Right ventricle myocardium inferior (tissue), 1 donor: ENCODE data around the gene HES7. TPM values are rescaled to one million over a fixed set of nuclear protein-coding genes. Genes with fewer than 3 reads are reported as not detected.

ENCODE experiments used
- microRNA-seq: library from miRNA; unstranded; fragments of <30 nt; microRNA quantifications from one replicate; pipeline ENCODE4 v1.2.0, GENCODE V29; 2020
- total RNA-seq: library from RNA; stranded (reverse); fragmentation: NEBNext Ultra II Directional; extraction: Animal tissue kit (Norgen Biotek cat#: 25700); gene quantifications from one replicate; pipeline ENCODE4 v1.2.1, GENCODE V29; 2021
- donor health status: DM: no; HTN: yes; CAD: no; lungs with severe emphysema.

Gene HES7
- total RNA-seq, 1 donor from 2014 or later: not detected

Small RNA genes within 50 kb of the gene (microRNA-seq; reads per million reads assigned to microRNA genes)
- gene MIR4314 (not detected), gene MIR6883 (not detected)

Other genes with a start within 250 kb of the HES7 start
- gene CHD3, start 235.3 kb downstream of the HES7 start, total RNA-seq: 18.0 TPM
- 0.70 TPM for gene RNF227, start 207.8 kb downstream of the HES7 start, total RNA-seq
- 0.32 TPM for gene KCNAB3, start 194.2 kb downstream of the HES7 start, total RNA-seq
- 118 TPM for gene TRAPPC1, start 192.2 kb downstream of the HES7 start, total RNA-seq
- 9.6 TPM for gene CNTROB, start 191.9 kb downstream of the HES7 start, total RNA-seq
- 0.35 TPM for gene GUCY2D, start 121.5 kb downstream of the HES7 start, total RNA-seq
- 0.16 TPM for gene ALOX15B, start 85.0 kb downstream of the HES7 start, total RNA-seq
- gene ALOX12B, start 36.4 kb downstream of the HES7 start, total RNA-seq: not detected
- gene ALOXE3, start 5.6 kb downstream of the HES7 start, total RNA-seq: not detected
- 124 TPM for gene PER1, start 28.3 kb upstream of the HES7 start, total RNA-seq
- 56.6 TPM for gene VAMP2, start 38.8 kb upstream of the HES7 start, total RNA-seq
- gene TMEM107, start 52.3 kb upstream of the HES7 start, total RNA-seq: 6.7 TPM
- 9.2 TPM for gene BORCS6, start 66.1 kb upstream of the HES7 start, total RNA-seq
- gene AURKB, start 86.5 kb upstream of the HES7 start, total RNA-seq: 1.2 TPM
- gene CTC1, start 124.0 kb upstream of the HES7 start, total RNA-seq: 13.1 TPM
- gene PFAS, start 125.2 kb upstream of the HES7 start, total RNA-seq: 14.7 TPM
- 25.7 TPM for gene RANGRF, start 164.6 kb upstream of the HES7 start, total RNA-seq
- gene SLC25A35, start 171.3 kb upstream of the HES7 start, total RNA-seq: 2.3 TPM
- 21.4 TPM for gene ARHGEF15, start 186.1 kb upstream of the HES7 start, total RNA-seq
- gene ODF4, start 215.7 kb upstream of the HES7 start, total RNA-seq: not detected